ENCODE data around the gene HHIPL1. TPM values are rescaled to one million over a fixed set of nuclear protein-coding genes. Genes with fewer than 3 reads are reported as not detected.

Gene HHIPL1
- total RNA-seq, 3 donors from 2014 or later, result 1.3 to 4.6 (median 2.3) TPM

DNA sequence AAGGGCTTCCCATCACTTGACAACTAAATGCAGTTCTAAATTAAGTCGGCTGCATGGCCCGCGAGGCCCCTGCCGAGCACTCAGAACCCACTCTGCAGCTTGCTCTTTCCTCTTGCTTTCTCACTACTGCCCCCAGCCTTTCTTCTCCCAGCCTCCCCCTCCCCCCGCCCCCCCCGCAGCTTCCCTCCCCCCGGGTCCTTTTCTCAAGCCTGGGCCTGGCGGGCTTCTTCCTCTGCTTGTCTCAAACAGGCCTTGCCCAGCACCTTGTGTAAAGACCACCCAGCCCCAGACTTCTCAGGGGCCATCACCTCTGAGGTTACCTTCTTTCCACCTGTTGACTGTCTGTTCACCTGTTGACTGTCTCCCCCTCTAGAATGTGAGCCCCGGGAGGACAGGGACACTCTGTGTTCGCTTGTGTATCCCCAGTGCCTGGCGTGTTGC is 40.2 kb downstream of the HHIPL1 start:
- peaks cover 0 to 5% of the 10 kb centered on the region in 2 donors for H3K4me1 ChIP-seq
- intact Hi-C loops (cut with DNase I; ENCODE audit: low total_unique reads), result no loop called here
- no peak overlapping the region for H3K27ac ChIP-seq
- no peaks in the 10 kb centered on the region for H3K27me3 ChIP-seq
- no peak for DNase-seq (ENCODE audit: low spot score in 2 of 2)
- TF ChIP-seq POLR2AphosphoS5 (IDR thresholded peaks at IDR 0.05) (no peak), POLR2A (IDR thresholded peaks at IDR 0.05) (no peak)
- TF ChIP-seq, protein P1, sequence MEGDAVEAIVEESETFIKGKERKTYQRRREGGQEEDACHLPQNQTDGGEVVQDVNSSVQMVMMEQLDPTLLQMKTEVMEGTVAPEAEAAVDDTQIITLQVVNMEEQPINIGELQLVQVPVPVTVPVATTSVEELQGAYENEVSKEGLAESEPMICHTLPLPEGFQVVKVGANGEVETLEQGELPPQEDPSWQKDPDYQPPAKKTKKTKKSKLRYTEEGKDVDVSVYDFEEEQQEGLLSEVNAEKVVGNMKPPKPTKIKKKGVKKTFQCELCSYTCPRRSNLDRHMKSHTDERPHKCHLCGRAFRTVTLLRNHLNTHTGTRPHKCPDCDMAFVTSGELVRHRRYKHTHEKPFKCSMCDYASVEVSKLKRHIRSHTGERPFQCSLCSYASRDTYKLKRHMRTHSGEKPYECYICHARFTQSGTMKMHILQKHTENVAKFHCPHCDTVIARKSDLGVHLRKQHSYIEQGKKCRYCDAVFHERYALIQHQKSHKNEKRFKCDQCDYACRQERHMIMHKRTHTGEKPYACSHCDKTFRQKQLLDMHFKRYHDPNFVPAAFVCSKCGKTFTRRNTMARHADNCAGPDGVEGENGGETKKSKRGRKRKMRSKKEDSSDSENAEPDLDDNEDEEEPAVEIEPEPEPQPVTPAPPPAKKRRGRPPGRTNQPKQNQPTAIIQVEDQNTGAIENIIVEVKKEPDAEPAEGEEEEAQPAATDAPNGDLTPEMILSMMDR (IDR thresholded peaks at IDR 0.05), result no peak
- H3K4me3 ChIP-seq, result no peak overlapping the region
- no peaks in the 10 kb centered on the region for H3K36me3 ChIP-seq
- no peaks in the 10 kb centered on the region for H3K9me3 ChIP-seq

DNA sequence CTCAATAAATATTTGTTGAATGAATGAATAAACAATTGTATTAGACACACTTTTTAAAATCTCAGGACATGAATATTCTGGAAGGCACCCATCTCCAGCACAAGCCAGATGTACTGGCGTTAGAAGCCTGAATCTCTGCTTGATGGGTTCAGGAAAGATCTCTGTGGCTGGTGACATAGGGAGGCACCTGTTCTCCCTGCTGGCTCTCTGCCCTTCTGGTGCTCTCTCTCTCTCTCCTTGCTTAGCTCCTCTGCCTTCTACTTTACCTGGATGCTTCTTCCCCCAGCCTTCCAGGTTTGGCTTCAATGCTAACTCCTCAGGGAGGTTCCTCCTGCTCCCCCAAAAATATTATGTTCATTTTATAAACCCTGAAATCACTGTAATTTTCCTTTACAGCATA is 40.7 kb downstream of the HHIPL1 start:
- peaks cover 0 to 5% of the 10 kb centered on the region in 2 donors for H3K4me1 ChIP-seq
- TF ChIP-seq POLR2A (IDR thresholded peaks at IDR 0.05) (no peak), POLR2AphosphoS5 (IDR thresholded peaks at IDR 0.05) (no peak)
- TF ChIP-seq, protein P1 (IDR thresholded peaks at IDR 0.05), result no peak
- H3K4me3 ChIP-seq, result no peak overlapping the region
- no peaks in the 10 kb centered on the region for H3K36me3 ChIP-seq
- no peaks in the 10 kb centered on the region for H3K27me3 ChIP-seq
- no peaks in the 10 kb centered on the region for H3K9me3 ChIP-seq
- intact Hi-C loops (cut with DNase I; ENCODE audit: low total_unique reads), result no loop called here
- H3K27ac ChIP-seq, result no peak overlapping the region
- DNase-seq (ENCODE audit: low spot score in 2 of 2), result no peak

DNA sequence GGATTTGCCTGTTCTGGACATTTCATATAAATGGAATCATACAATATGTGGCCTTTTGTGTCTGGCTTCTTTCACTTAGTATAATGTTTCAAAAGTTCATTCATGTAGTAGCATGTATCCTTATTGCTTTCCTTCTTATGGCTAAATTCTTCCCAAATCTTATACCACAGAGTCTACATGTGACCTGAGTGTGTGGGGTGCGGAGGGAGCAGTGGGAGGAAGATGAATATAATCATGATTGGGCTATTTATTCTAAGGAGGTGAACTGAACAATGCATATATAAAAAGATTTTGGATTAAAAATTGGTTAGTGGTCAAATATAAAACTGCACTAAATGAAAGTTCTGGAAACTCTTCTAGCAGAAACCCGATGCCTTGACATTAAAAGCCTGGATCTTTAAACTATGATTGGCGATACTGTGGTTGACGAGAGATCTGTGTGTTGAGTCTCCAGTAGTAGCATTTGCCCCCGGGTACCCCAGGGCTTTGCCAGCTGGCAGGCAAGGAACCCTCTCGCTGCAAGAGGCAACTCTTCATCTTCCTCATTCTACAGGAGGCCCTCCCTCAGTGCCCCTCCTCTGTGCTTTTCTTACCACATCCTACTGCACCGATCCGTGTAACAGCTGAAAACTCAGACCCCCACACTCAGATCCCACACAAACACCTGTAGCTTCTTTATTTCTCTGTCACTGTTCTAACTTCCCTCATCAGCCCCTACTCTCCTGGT is 41.8 kb downstream of the HHIPL1 start:
- H3K36me3 ChIP-seq, result no peaks in the 10 kb centered on the region
- intact Hi-C loops (cut with DNase I; ENCODE audit: low total_unique reads), result no loop called here
- no peaks in the 10 kb centered on the region for H3K9me3 ChIP-seq
- H3K27me3 ChIP-seq, result no peaks in the 10 kb centered on the region
- H3K4me3 ChIP-seq, result no peak overlapping the region
- peaks cover 0 to 5% of the 10 kb centered on the region in 2 donors for H3K4me1 ChIP-seq
- DNase-seq (ENCODE audit: low spot score in 2 of 2), result peak in 1 of 2 donors; percentile 13
- TF ChIP-seq POLR2AphosphoS5 (IDR thresholded peaks at IDR 0.05) (no peak), POLR2A (IDR thresholded peaks at IDR 0.05) (no peak)
- TF ChIP-seq, protein P1 (IDR thresholded peaks at IDR 0.05), result no peak
- H3K27ac ChIP-seq, result no peak overlapping the region

DNA sequence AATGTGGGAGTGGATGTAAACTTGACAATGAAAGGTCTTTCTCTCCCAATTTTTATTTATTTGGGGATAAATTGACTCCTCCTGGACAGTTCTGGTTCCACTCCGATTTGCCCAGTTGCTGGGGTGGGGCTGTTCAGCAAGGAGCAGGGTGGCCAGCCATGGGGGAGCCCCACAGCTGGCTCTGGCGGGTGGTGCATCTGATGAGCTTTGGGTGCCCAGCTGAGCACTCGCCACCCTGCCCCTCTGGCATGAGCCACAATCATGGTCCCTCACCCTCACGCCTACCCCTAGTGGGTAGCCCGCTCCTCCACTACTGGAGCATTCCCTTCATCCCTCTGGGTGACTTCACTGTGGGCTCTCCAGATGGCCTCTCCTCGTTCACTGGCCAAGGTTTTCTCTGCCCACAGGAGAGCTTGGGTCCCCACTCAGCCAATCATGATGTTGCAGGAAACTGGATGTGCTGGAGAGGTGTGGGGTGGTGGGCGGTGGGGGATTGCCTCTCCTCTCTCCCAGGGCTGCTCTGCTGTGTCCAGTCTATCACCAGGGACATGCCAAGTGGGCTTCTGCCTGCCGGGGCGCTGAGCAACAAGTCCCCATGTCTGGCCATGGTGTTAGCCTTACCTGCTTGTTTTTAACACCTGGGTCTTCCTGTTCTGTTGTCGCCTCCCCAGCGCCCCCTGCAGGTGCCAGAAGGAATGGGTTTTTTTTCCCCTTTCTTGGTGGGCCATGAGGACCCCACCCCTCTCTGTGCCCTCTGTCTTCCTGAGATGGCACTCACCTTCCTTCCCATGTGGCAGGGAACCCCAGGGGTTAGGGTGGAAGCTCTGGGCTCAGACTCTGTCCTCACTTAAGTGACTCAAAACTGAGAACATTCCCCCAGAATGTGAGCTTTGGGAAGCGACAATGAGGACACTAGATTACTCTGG is 42.6 kb downstream of the HHIPL1 start:
- H3K36me3 ChIP-seq, result no peaks in the 10 kb centered on the region
- peak in 1 of 2 donors; percentile 7 for DNase-seq (ENCODE audit: low spot score in 2 of 2)
- no peaks in the 10 kb centered on the region for H3K9me3 ChIP-seq
- H3K27me3 ChIP-seq, result no peaks in the 10 kb centered on the region
- no peak overlapping the region for H3K4me3 ChIP-seq
- intact Hi-C loops (cut with DNase I; ENCODE audit: low total_unique reads), result no loop called here
- H3K4me1 ChIP-seq, result peaks cover 0 to 5% of the 10 kb centered on the region in 2 donors
- TF ChIP-seq, protein P1 (IDR thresholded peaks at IDR 0.05), result peak in 2 of 3 donors; percentile 37 to 41
- TF ChIP-seq POLR2AphosphoS5 (IDR thresholded peaks at IDR 0.05), result no peak
- TF ChIP-seq POLR2A (IDR thresholded peaks at IDR 0.05), result no peak
- no peak overlapping the region for H3K27ac ChIP-seq

DNA sequence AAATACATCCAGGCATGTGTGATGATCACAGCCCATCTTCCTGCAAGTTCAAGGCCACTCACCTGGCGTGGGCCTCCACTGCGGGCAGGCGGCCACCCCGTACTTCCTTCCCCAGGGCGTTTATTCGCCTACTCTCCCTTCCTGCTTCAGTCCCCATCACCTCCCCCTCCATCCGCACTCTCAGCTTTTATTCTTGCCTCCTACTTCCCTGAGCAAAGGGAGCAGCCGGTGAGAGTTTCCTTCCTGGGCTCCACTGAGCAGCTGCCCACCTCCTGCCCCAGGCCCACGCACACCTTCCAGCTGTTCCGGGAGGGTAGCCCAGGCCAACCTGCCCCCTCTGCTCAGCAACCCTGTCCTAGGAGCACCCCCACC is 43.3 kb downstream of the HHIPL1 start:
- Histone ChIP-seq H3K4me1 (no peaks in the 10 kb centered on the region), H3K36me3 (no peaks in the 10 kb centered on the region), H3K27me3 (no peaks in the 10 kb centered on the region), H3K27ac (no peak overlapping the region), H3K9me3 (no peaks in the 10 kb centered on the region), H3K4me3 (no peak overlapping the region)
- no peak for TF ChIP-seq POLR2A (IDR thresholded peaks at IDR 0.05)
- TF ChIP-seq, protein P1 (IDR thresholded peaks at IDR 0.05), result no peak
- TF ChIP-seq POLR2AphosphoS5 (IDR thresholded peaks at IDR 0.05), result no peak
- peak in 1 of 2 donors; percentile 13 for DNase-seq (ENCODE audit: low spot score in 2 of 2)
- intact Hi-C loops (cut with DNase I; ENCODE audit: low total_unique reads), result no loop called here

All from breast epithelium (tissue), 4 donors.